Activated naive CD8-positive, alpha-beta T cell (primary cell): ENCODE measurements around the gene SKAP1.
"Not testable (repeated sequence)": the region's sequence is repeated elsewhere in the genome, so short reads cannot be mapped to it uniquely, and the experiment has no call there.

Experiments used
- H3K27ac Mint-ChIP-seq: one replicate; pipeline ENCODE4 v1.8.0; 2021; ENCODE audit warnings: mixed read lengths
- H3K27me3 Mint-ChIP-seq: one replicate; pipeline ENCODE4 v1.8.0; 2021; ENCODE audit warnings: mixed read lengths
- H3K36me3 Mint-ChIP-seq: one replicate; pipeline ENCODE4 v1.8.0; 2021; ENCODE audit warnings: mixed read lengths
- H3K4me1 Mint-ChIP-seq: one replicate; pipeline ENCODE4 v1.8.0; 2021; ENCODE audit warnings: low read depth, mixed read lengths
- H3K4me3 Mint-ChIP-seq: one replicate; pipeline ENCODE4 v1.8.0; 2021; ENCODE audit warnings: mild to moderate bottlenecking, mixed read lengths
- H3K9me3 Mint-ChIP-seq: one replicate; pipeline ENCODE4 v1.8.0; 2021; ENCODE audit warnings: low read depth, mixed read lengths

The SKAP1 gene

DNA sequence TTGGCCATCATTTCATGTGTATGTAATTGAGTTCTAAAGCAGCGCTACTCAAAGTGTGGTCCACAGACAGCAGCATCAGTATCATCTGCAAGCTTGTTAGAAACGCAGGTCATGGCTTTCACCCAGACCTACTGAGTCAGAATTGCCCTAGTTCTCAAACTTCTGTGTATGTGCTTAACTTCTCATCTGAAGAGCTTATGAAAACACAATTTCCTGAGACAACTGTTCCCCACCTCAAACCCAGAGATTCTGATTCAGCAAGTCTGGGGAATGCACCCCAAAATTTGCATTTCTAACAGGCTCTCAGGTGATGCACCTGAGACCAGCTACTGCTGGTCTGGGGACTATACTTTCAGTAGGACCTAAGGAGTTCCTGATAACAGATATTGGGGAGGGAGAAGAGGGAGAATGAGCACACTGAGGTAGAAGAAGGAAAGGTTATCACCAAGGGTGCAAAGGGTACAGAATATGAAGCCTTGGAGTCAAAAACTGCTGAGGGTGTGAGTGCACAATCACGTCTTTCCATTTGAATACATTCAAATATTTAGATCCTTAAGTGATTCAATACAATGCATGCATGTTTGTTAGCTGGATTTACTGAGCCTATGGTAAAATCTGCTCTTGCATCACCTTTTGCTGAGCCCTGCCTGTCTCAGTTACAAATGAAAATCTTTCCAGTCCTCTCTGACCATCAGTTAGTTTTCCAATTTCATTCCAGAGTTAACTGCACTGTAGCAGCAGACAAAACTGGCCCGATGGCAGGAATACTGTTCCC lies 29.2 kb upstream of the SKAP1 start:
- Mint-ChIP-seq H3K36me3 (peaks cover 2% of the 10 kb centered on the region), H3K9me3 (no peaks in the 10 kb centered on the region), H3K4me3 (no peak overlapping the region), H3K27me3 (no peaks in the 10 kb centered on the region), H3K27ac (no peak overlapping the region), H3K4me1 (peaks cover 35% of the 10 kb centered on the region)

- H3K27me3 Mint-ChIP-seq = no peaks in the 10 kb centered on the region
- H3K4me1 Mint-ChIP-seq = peaks cover 51% of the 10 kb centered on the region
- H3K4me3 Mint-ChIP-seq = peak overlapping the region; percentile 71
- no peaks in the 10 kb centered on the region for H3K9me3 Mint-ChIP-seq
- H3K27ac Mint-ChIP-seq = no peak overlapping the region
- peaks cover under 1% of the 10 kb centered on the region for H3K36me3 Mint-ChIP-seq
Observed at GRCh38 chr17:48457080-48457836, 27.2 kb upstream of the SKAP1 start.

DNA sequence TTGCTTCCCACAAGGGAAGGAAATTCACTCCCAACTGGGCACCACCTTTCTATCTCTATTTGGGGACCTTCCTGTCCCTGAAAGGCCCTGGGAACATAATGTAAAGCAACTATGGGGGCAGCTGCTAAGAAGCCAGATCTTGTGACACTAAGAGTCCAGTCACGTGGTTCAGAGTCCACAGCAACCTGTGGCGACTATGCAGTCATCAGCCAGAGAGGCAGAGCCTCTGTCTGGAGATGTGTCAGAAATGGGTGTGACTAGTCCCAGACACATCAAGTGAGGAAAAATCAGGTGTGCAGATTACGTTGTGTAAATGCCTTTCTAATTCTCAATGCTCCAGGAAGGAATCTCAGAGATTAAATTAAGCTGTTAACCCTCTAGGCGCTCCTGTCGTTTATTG lies 26.6 kb upstream of the SKAP1 start:
- H3K4me3 Mint-ChIP-seq = peak overlapping the region; percentile 71
- no peaks in the 10 kb centered on the region for H3K9me3 Mint-ChIP-seq
- H3K27ac Mint-ChIP-seq = no peak overlapping the region

GRCh38 chr17:48455791-48456190 lies 25.8 kb upstream of the SKAP1 start:
- Mint-ChIP-seq H3K9me3 (no peaks in the 10 kb centered on the region), H3K27ac (no peak overlapping the region), H3K4me3 (no peak overlapping the region), H3K27me3 (no peaks in the 10 kb centered on the region), H3K4me1 (peaks cover 64% of the 10 kb centered on the region), H3K36me3 (no peaks in the 10 kb centered on the region)

More for the DNA sequence above, 26.6 kb upstream of the SKAP1 start:
- Mint-ChIP-seq H3K36me3 (no peaks in the 10 kb centered on the region), H3K4me1 (peaks cover 58% of the 10 kb centered on the region), H3K27me3 (no peaks in the 10 kb centered on the region)

DNA sequence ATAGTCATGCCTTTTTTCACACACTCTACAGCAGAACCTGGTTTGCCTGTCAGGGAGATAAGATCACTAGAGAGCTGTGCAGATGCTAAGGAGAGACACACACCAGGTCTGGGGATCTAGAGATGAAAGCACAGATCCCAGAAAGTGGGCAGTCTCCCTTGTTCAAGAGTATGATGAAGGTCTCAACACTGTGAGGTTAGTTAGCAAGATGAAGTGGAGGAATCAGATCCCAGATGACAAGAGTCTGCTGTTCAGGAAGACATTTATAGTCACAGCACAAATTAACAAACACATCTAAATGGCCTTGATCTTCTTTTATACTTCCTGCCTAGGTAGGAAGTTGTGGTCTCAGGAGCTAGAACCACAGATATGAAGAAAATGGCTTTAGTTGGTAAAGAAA lies 23.4 kb upstream of the SKAP1 start:
- peaks cover 72% of the 10 kb centered on the region for H3K4me1 Mint-ChIP-seq
- H3K27ac Mint-ChIP-seq = peak overlapping the region; percentile 91
- no peaks in the 10 kb centered on the region for H3K27me3 Mint-ChIP-seq
- no peaks in the 10 kb centered on the region for H3K36me3 Mint-ChIP-seq
- H3K4me3 Mint-ChIP-seq = peak overlapping the region; percentile 48
- no peaks in the 10 kb centered on the region for H3K9me3 Mint-ChIP-seq

DNA sequence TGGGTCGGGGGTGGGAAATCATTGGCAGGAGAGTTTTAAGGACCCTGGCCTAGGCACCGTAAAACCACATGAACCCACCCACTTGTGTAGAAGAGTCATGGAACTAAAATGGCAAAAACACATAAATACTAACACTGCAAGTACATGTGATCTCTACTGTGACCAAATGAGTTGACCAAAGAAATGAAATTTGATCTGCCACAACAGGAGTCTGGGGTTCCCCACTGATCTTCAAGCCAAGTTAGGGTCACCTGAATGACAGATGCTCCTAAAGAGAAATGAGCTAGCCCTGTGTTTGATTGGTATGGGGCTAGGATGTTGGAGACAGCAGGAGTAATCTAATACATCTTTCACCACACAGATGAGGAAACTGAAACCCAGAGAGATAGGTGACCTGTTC lies 21.5 kb upstream of the SKAP1 start:
- peaks cover 63% of the 10 kb centered on the region for H3K4me1 Mint-ChIP-seq
- H3K9me3 Mint-ChIP-seq = no peaks in the 10 kb centered on the region
- peak overlapping the region; percentile 30 for H3K27ac Mint-ChIP-seq
- H3K36me3 Mint-ChIP-seq = no peaks in the 10 kb centered on the region
- H3K27me3 Mint-ChIP-seq = no peaks in the 10 kb centered on the region
- H3K4me3 Mint-ChIP-seq = peak overlapping the region; percentile 20

DNA sequence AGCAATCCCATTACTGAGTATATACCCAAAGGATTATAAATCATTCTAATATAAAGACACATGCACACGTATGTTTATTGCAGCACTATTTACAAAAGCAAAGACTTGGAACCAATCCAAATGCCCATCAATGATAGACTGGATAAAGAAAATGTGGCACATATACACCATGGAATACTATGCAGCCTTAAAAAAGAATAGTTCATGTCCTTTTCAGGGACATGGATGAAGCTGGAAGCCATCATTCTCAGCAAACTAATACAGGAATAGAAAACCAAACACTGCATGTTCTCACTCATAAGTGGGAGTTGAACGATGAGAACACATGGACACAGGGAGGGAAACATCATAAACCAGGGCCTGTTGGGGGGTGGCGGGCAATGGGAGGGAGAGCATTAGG lies 19.3 kb upstream of the SKAP1 start:
- H3K4me1 Mint-ChIP-seq = peaks cover 62% of the 10 kb centered on the region
- not testable (repeated sequence) for H3K4me3 Mint-ChIP-seq

DNA sequence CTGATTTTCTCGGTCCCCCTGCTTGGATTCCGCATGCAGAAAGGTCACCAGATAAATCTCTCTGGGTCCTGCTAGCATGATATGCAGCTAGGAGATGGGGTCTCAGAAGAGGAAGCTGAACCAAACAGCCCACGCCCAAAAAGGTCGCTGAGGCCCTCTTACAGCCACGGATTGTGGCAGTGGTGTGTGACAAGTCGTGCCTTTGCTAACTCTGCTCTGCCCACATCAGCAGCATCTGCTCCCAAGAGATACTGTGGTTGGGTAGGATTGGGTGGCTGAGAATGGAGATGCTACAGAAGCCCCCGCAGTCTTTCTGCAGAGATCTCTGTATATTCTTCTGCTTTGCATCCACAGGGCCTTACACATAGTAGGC lies 15.2 kb upstream of the SKAP1 start:
- Mint-ChIP-seq H3K4me1 (peaks cover 64% of the 10 kb centered on the region), H3K27ac (peak overlapping the region; percentile 22), H3K27me3 (no peaks in the 10 kb centered on the region), H3K4me3 (no peak overlapping the region), H3K36me3 (no peaks in the 10 kb centered on the region), H3K9me3 (peaks cover 7% of the 10 kb centered on the region)

More for the DNA sequence above, 19.3 kb upstream of the SKAP1 start:
- not testable (repeated sequence) for H3K36me3 Mint-ChIP-seq, H3K9me3 Mint-ChIP-seq, H3K27me3 Mint-ChIP-seq, H3K27ac Mint-ChIP-seq

DNA sequence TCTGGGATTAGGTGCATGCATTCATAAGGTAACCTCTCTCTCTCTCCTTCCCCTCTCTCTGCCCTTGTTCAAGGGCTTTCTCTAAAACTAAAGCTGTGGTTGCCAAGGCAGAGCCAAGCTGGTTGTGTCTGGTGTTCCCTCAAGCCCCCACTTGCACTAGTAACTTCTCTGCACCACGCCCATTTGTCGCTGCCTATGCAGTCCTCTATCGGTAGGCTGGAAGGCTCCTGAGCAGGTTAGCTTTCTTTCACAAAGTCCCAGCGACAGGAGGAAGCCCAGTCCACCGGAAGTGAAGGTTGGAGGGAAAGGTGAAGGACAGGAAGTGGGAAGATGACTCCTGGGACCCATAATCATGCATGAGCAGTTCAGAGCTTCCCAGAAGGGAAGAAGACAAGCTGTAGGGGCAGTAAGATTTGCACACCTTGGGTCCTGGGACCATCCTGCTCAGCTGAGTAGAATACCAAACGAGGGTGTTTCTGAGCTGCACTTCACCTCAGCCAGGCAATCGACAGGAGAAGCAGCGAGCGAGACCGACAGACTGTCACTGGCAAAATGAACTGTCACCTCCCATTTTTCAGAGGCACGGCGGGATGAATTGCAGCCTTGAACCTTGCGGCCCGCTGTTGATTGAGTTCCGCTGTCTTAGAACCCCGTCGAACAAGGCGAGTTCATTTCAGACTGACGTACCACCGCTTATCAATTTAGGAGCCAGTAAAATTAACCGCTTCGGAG lies 14.7 kb upstream of the SKAP1 start:
- no peaks in the 10 kb centered on the region for H3K36me3 Mint-ChIP-seq
- H3K9me3 Mint-ChIP-seq = peaks cover 7% of the 10 kb centered on the region
- H3K4me1 Mint-ChIP-seq = peaks cover 67% of the 10 kb centered on the region
- no peaks in the 10 kb centered on the region for H3K27me3 Mint-ChIP-seq
- peak overlapping the region; percentile 35 for H3K4me3 Mint-ChIP-seq
- H3K27ac Mint-ChIP-seq = peak overlapping the region; percentile 76

GRCh38 chr17:48443712-48444111 lies 13.7 kb upstream of the SKAP1 start:
- Mint-ChIP-seq H3K9me3 (peaks cover 7% of the 10 kb centered on the region), H3K36me3 (no peaks in the 10 kb centered on the region), H3K4me1 (peaks cover 77% of the 10 kb centered on the region), H3K27ac (peak overlapping the region; percentile 76), H3K27me3 (no peaks in the 10 kb centered on the region), H3K4me3 (no peak overlapping the region)

DNA sequence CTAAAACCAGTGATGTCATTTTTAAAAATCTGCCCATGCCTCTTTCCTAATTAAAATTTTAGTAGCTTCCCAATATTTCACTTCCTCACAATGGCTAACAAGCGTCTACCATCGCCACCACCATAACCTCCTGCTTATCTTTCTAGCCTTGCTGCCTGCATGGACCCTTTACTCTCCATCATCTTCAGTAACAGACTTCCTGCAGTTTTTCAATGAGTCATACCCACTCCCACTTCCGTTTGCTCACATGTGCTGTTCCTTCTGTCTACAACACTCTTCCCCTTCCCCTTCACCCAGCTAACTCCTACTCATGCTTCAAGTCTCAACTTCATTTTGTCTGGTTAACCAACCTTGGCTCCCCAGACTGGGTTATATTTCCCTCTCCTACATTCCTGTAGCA lies 12.8 kb upstream of the SKAP1 start:
- Mint-ChIP-seq H3K4me3 (peak overlapping the region; percentile 41), H3K36me3 (no peaks in the 10 kb centered on the region)

DNA sequence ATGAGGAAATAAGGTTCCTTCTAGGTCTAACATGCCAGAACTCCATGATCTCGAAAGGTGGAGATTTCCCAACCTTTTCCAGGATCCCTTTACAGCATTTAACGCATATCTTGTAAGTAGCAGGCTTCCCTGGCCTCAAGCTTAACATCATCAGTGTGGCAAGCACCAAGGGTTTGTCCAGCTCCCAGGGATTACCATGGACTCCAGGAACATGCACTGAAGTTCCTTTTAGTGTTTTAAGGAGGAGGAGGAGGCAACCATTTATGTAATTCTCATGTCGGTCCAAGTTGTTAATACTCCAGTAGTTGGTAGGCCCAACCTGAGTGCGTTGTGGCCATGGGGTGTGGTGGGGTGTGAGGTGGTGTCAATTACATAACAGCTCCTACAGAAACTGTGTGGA lies 11.8 kb upstream of the SKAP1 start:
- peak overlapping the region; percentile 68 for H3K4me3 Mint-ChIP-seq
- no peaks in the 10 kb centered on the region for H3K27me3 Mint-ChIP-seq
- H3K36me3 Mint-ChIP-seq = no peaks in the 10 kb centered on the region
- peaks cover 93% of the 10 kb centered on the region for H3K4me1 Mint-ChIP-seq
- H3K9me3 Mint-ChIP-seq = peaks cover 7% of the 10 kb centered on the region
- peak overlapping the region; percentile 97 for H3K27ac Mint-ChIP-seq

More for the DNA sequence above, 12.8 kb upstream of the SKAP1 start:
- H3K9me3 Mint-ChIP-seq = peaks cover 7% of the 10 kb centered on the region
- H3K27ac Mint-ChIP-seq = peak overlapping the region; percentile 97
- no peaks in the 10 kb centered on the region for H3K27me3 Mint-ChIP-seq
- peaks cover 86% of the 10 kb centered on the region for H3K4me1 Mint-ChIP-seq

DNA sequence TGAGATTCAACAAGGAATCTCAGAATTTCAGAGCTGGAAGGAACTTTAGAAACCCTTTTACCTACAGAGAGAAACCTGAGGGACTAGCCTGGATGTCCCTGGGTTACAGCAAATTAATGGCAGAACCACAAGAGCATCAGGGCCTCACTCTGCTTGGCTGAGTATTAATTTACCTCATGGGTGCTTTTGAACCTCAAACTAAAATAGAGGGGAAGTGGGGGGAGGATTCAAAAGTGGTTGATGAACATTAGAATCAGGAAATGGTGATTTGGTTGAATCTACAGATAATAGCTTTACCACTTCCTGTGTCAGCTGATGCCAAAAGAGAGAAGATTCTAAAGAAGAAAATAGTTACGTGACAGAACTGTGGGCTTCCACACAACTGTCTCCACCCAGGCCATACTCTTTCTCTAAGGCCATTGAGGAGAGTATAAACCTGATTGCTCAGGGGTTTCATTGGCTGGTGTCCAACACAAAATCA lies 11.3 kb upstream of the SKAP1 start:
- Mint-ChIP-seq H3K4me1 (peaks cover 93% of the 10 kb centered on the region), H3K36me3 (no peaks in the 10 kb centered on the region), H3K27me3 (no peaks in the 10 kb centered on the region), H3K4me3 (peak overlapping the region; percentile 68), H3K9me3 (peaks cover 7% of the 10 kb centered on the region), H3K27ac (peak overlapping the region; percentile 97)

DNA sequence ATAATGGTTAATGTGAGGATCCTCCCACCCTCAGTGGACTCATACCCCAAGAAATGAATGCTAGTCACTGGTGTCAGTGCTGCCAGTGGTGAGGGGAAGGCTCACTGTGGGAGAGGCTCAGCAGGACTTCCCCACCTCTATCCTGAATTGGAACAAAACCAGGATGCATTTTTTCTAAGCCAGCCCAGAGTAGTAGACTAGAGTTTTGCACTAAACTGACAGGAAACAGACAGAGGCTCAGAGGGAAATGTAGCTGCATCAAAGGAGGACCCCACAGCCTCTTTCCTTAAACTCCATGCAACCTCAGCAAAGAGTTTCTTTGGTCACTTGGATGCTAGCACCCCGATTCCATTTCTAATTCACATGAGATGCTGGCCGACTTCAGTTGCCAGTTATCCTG lies 10.7 kb upstream of the SKAP1 start:
- Mint-ChIP-seq H3K9me3 (peaks cover 7% of the 10 kb centered on the region), H3K27me3 (no peaks in the 10 kb centered on the region), H3K36me3 (no peaks in the 10 kb centered on the region), H3K4me3 (peak overlapping the region; percentile 68), H3K4me1 (peaks cover 92% of the 10 kb centered on the region), H3K27ac (peak overlapping the region; percentile 97)
